HUES64 (cell line): ENCODE results near the gene RYR1.
"Not testable (repeated sequence)": the region's sequence is repeated elsewhere in the genome, so short reads cannot be mapped to it uniquely, and the experiment has no call there.

Experiments
- H3K27ac ChIP-seq: 2 replicates; pipeline ENCODE4 v1.7.0; 2013; ENCODE audit warnings: low read depth, low read length, inconsistent platforms
- H3K27me3 ChIP-seq: 2 replicates; pipeline ENCODE4 v1.6.1; 2013; ENCODE audit warnings: mild to moderate bottlenecking, low read length; ENCODE audit not compliant: insufficient read depth
- H3K36me3 ChIP-seq: 2 replicates; pipeline ENCODE4 v1.6.1; 2013; ENCODE audit warnings: mild to moderate bottlenecking, low read length; ENCODE audit not compliant: insufficient read depth
- H3K4me1 ChIP-seq: 2 replicates; pipeline ENCODE4 v1.6.1; 2013; ENCODE audit warnings: mild to moderate bottlenecking, low read length, moderate library complexity; ENCODE audit not compliant: insufficient read depth
- H3K4me3 ChIP-seq: 2 replicates; pipeline ENCODE4 v1.5.1; 2013; ENCODE audit warnings: mild to moderate bottlenecking, low read length, moderate library complexity
- H3K9ac ChIP-seq: 2 replicates; pipeline ENCODE4 v1.6.1; 2013; ENCODE audit warnings: mild to moderate bottlenecking, low read depth, low read length
- H3K9me3 ChIP-seq: 2 replicates; pipeline ENCODE4 v1.6.1; 2013; ENCODE audit warnings: low read depth, low read length; ENCODE audit not compliant: insufficient read depth
- WGBS: fragments of 150-250, 120-280 bp; methylation state at CpG from one replicate; pipeline ENCODE4 v1.1.7; 2013; ENCODE audit warnings: missing lambda C conversion rate; 5-methylcytosine and 5-hydroxymethylcytosine counted together

RYR1 gene

GRCh38 chr19:38569368-38569983 is 136.0 kb downstream of the RYR1 start:
- H3K4me3 ChIP-seq: no peak overlapping the region
- H3K27ac ChIP-seq: no peak overlapping the region
- peaks cover 13% of the 10 kb centered on the region for H3K27me3 ChIP-seq
- 89% methylated on average over 6 of the region's 6 CpGs for WGBS
- no peaks in the 10 kb centered on the region for H3K9me3 ChIP-seq
- H3K9ac ChIP-seq: no peak overlapping the region
- H3K4me1 ChIP-seq: no peaks in the 10 kb centered on the region
- no peaks in the 10 kb centered on the region for H3K36me3 ChIP-seq

GRCh38 chr19:38571682-38572081 is 138.2 kb downstream of the RYR1 start:
- Histone ChIP-seq H3K9me3 (no peaks in the 10 kb centered on the region), H3K36me3 (peaks cover 4% of the 10 kb centered on the region), H3K4me1 (no peaks in the 10 kb centered on the region), H3K4me3 (no peak overlapping the region), H3K27ac (no peak overlapping the region), H3K27me3 (no peaks in the 10 kb centered on the region), H3K9ac (no peak overlapping the region)
- WGBS: 94% methylated on average over 2 of the region's 2 CpGs

DNA sequence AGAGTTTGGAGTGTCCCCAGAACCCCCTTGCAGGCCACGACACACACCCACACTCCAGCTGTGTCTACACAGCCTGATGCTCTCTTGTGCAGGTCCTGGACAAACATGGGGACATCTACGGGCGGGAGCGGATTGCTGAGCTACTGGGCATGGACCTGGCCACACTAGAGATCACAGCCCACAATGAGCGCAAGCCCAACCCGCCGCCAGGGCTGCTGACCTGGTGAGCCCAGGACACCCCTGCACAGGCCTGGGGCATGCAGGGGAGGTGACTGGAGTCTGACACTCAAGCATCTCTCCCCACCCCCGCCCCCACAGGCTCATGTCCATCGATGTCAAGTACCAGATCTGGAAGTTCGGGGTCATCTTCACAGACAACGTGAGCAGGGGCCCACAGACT is 144.3 kb downstream of the RYR1 start:
- Histone ChIP-seq H3K27ac (no peak overlapping the region), H3K4me3 (no peak overlapping the region), H3K27me3 (no peaks in the 10 kb centered on the region), H3K36me3 (peaks cover 4% of the 10 kb centered on the region), H3K9me3 (no peaks in the 10 kb centered on the region), H3K4me1 (no peaks in the 10 kb centered on the region), H3K9ac (no peak overlapping the region)
- WGBS: 92% methylated on average over 11 of the region's 11 CpGs

DNA sequence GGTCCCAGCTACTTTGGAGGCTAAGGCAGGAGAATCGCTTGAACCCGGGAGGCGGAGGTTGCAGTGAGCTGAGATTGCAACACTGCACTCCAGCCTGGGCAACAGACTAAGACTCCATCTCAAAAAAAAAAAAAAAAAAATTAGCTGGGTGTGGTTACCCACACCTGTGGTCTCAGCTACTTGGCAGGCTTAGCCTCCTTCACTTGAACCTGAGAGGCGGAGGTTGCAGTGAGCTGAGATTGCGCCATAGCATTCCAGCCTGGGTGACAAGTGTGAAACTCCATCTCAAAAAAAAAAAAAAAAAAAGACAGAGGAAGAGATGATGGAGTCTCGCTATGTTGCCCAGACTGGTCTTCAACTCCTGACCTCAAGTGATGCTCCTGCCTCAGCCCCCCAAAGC is 145.8 kb downstream of the RYR1 start:
- H3K9me3 ChIP-seq, H3K4me3 ChIP-seq, H3K9ac ChIP-seq, H3K4me1 ChIP-seq, H3K27ac ChIP-seq, H3K36me3 ChIP-seq, H3K27me3 ChIP-seq: not testable (repeated sequence)
- WGBS: 97% methylated on average over 6 of the region's 6 CpGs

GRCh38 chr19:38580080-38580479 is 146.6 kb downstream of the RYR1 start:
- no peak overlapping the region for H3K27ac ChIP-seq
- no peak overlapping the region for H3K9ac ChIP-seq
- no peaks in the 10 kb centered on the region for H3K27me3 ChIP-seq
- WGBS: 93% methylated on average over 15 of the region's 15 CpGs
- H3K9me3 ChIP-seq: no peaks in the 10 kb centered on the region
- no peaks in the 10 kb centered on the region for H3K4me1 ChIP-seq
- peaks cover 4% of the 10 kb centered on the region for H3K36me3 ChIP-seq
- H3K4me3 ChIP-seq: no peak overlapping the region

DNA sequence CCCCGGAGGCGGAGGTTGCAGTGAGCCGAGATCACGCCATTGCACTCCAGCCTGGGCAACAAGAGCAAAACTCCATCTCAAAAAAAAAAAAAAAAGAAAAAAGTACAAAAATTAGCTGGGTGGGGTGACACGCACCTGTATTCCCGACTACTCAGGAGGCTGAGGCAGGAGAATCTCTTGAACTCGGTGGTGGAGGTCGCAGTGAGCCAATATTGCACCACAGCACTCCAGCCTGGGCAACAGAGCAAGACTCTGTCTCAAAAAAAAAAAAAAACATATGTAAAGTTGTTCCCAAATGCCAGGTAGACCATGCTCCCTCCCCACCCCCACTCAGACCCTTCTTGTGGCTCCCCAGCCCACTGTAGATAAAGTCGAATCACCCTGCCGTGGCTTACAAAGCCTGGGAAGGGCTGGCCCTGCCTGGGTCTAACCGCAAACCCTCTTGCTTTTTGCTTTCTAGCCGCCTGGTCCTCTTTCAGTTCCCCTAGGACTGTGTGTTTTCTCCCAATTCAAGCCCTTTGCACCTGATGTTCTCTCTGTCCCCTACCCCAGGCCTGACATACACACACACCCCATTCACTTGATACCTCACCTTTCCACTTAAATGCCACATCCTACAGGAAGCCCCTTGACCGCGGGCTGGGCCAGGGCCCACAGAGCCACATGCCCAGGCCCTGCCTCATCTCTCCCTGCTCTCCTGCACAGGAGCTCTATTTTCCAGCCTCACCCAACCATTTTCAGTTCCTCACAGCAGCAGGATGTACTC is 149.9 kb downstream of the RYR1 start:
- H3K27me3 ChIP-seq: no peaks in the 10 kb centered on the region
- peak overlapping the region; percentile 14; the same call in 1 of the 2 replicates for H3K9ac ChIP-seq
- H3K36me3 ChIP-seq: peaks cover 9% of the 10 kb centered on the region; the same call in 1 of the 2 replicates
- no peak overlapping the region for H3K4me3 ChIP-seq
- H3K27ac ChIP-seq: no peak overlapping the region
- WGBS: 92% methylated on average over 12 of the region's 14 CpGs
- H3K4me1 ChIP-seq: no peaks in the 10 kb centered on the region
- H3K9me3 ChIP-seq: no peaks in the 10 kb centered on the region

DNA sequence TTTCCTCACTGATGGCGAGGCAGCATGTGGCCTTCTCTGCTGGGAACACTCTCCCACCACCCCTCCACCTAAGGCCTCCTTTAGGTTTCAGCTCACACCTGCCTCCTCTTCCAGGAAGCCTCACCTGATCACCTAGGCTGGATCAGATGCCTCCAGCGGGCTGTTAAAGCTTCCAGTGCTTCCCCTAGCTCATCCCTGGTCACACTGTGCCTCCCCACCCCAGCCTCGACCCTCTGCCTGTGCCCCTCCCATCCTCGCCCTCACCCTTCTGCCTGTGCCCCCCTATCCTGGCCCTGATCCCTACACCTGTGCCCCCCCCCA is 150.5 kb downstream of the RYR1 start:
- Histone ChIP-seq H3K27ac (no peak overlapping the region), H3K27me3 (no peaks in the 10 kb centered on the region), H3K4me1 (no peaks in the 10 kb centered on the region), H3K9me3 (no peaks in the 10 kb centered on the region), H3K36me3 (peaks cover 9% of the 10 kb centered on the region; the same call in 1 of the 2 replicates), H3K9ac (peak overlapping the region; percentile 14; the same call in 1 of the 2 replicates), H3K4me3 (no peak overlapping the region)
- WGBS: 88% methylated on average over 4 of the region's 4 CpGs

DNA sequence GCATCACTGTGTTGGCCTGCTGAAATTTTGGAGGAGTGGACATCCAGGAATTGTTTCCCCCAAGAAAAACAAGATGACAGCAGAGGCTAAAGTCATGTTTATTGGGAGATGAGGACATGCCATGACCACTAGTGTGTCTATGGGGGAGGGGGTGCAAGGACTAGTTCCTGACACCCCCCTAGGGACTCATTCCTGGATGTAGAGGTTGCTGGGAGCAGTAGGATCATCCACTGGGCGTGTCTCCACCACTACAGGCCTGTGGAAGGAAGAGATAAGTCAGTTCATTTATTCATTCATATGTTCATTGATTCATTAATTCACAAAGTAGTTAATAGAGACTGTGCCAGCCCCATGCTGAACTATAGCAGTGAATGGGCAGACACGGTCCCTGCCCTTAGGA is 154.1 kb downstream of the RYR1 start:
- Histone ChIP-seq H3K36me3 (peaks cover 9% of the 10 kb centered on the region; the same call in 1 of the 2 replicates), H3K27ac (no peak overlapping the region), H3K4me1 (no peaks in the 10 kb centered on the region), H3K4me3 (no peak overlapping the region), H3K9me3 (no peaks in the 10 kb centered on the region), H3K27me3 (no peaks in the 10 kb centered on the region), H3K9ac (no peak overlapping the region)
- WGBS: 95% methylated on average over 1 of the region's 2 CpGs

GRCh38 chr19:38588041-38588440 is 154.6 kb downstream of the RYR1 start:
- Histone ChIP-seq H3K4me1 (no peaks in the 10 kb centered on the region), H3K4me3 (no peak overlapping the region), H3K27ac (no peak overlapping the region), H3K36me3 (peaks cover 9% of the 10 kb centered on the region; the same call in 1 of the 2 replicates), H3K9ac (no peak overlapping the region), H3K27me3 (no peaks in the 10 kb centered on the region), H3K9me3 (no peaks in the 10 kb centered on the region)
- WGBS: 97% methylated on average over 2 of the region's 2 CpGs

- Histone ChIP-seq H3K27me3 (no peaks in the 10 kb centered on the region), H3K36me3 (no peaks in the 10 kb centered on the region), H3K9ac (no peak overlapping the region), H3K4me3 (no peak overlapping the region), H3K4me1 (no peaks in the 10 kb centered on the region), H3K9me3 (no peaks in the 10 kb centered on the region), H3K27ac (no peak overlapping the region)
- 73% methylated on average over 6 of the region's 6 CpGs for WGBS
Measured at GRCh38 chr19:38592940-38593339, 159.4 kb downstream of the RYR1 start.

DNA sequence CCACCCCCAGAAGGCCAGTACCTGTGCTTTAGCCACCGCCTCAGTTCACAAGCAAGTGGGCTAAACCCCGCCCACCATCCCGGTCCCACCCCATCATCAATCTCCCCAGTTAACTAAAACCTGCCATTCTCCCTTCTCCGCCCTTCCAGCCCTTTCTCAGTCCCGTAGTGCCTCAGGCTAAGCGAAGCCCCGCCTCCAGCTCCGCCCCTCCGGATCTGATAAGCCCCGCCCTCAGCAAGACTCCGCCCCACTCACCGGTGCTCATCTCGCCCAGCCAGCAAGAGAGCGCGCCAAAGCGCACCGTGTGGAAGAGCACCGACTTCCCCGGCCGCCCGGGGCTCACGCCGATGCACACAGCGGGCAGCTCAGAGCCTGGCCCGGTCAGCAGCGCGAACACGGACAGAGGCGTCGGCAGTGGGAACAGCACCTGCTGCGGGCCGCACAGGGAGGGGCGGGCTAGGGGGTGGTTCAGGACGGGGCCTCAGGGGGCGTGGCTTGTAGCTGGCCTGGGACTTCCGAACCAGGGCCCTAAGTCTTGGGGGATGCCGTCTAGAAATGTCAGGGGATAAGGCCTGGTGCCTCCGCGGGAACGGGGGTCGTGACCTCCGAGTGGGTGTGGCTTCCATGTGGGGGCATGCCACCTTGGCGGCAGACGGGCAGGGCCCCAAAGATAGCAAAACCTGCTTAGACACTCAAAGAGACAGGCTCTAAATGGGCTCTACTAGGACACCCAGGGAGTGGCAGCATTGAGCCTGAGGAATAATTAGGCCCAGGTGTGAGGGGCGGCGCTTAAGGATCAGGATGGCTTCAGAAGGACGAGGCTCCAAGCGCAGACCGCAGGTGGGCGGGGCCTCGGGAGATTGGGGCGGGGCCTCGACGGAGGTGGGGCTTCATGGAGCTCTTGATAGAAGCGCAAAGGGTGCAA is 162.8 kb downstream of the RYR1 start:
- Histone ChIP-seq H3K4me3 (peak overlapping the region; percentile 66), H3K27ac (peak overlapping the region; percentile 75), H3K9me3 (no peaks in the 10 kb centered on the region), H3K27me3 (no peaks in the 10 kb centered on the region), H3K36me3 (no peaks in the 10 kb centered on the region), H3K9ac (0 out of 2 replicates have a peak overlapping the region, but pooled peaks have one; percentile 14), H3K4me1 (no peaks in the 10 kb centered on the region)
- 4% methylated on average over 55 of the region's 55 CpGs for WGBS
